GM23338 (cell line): Measurements from ENCODE around the gene ZSWIM5. TPM values are rescaled to one million over a fixed set of nuclear protein-coding genes. Genes with fewer than 3 reads are reported as not detected.

Source experiments
- ATAC-seq: fragments of 200-7000 bp; cut with Tn5 transposase; 3 replicates; pipeline ENCODE4 v1.9.1; 2020
- DNase-seq: peaks from one replicate; pipeline ENCODE4 v3.0.0-alpha.2; 2015; ENCODE audit warnings: low spot score
- H2AFZ ChIP-seq: fragments of 200-600 bp; sonication (generic); 2 replicates; pipeline ENCODE4 v1.8.0; 2016; ENCODE audit warnings: antibody characterized with exemption, mild to moderate bottlenecking, moderate library complexity
- H3F3A ChIP-seq: fragments of 200-600 bp; sonication (generic); replicated peaks from 2 replicates; pipeline ENCODE4 v1.8.0; 2017; ENCODE audit warnings: antibody characterized with exemption, mixed run types, low read depth
- H3K27ac ChIP-seq: fragments of 200-600 bp; sonication (generic); 2 replicates; pipeline ENCODE4 v1.6.1; 2016; ENCODE audit warnings: low read depth
- H3K27me3 ChIP-seq: fragments of 200-600 bp; sonication (generic); 2 replicates; pipeline ENCODE4 v1.8.0; 2016; ENCODE audit warnings: mild to moderate bottlenecking, mixed run types, moderate library complexity; ENCODE audit not compliant: insufficient read depth
- H3K36me3 ChIP-seq: fragments of 200-600 bp; sonication (generic); 2 replicates; pipeline ENCODE4 v1.8.0; 2016; ENCODE audit warnings: mild to moderate bottlenecking; ENCODE audit not compliant: insufficient read depth
- H3K4me1 ChIP-seq: fragments of 200-600 bp; sonication (generic); 2 replicates; pipeline ENCODE4 v1.8.0; 2016; ENCODE audit warnings: mild to moderate bottlenecking, moderate library complexity; ENCODE audit not compliant: insufficient read depth
- H3K4me2 ChIP-seq: fragments of 200-600 bp; sonication (generic); 2 replicates; pipeline ENCODE4 v1.7.1; 2017; ENCODE audit warnings: mixed run types
- H3K4me3 ChIP-seq: fragments of 200-600 bp; sonication (generic); 2 replicates; pipeline ENCODE4 v1.6.1; 2016; ENCODE audit warnings: mixed run types
- H3K79me2 ChIP-seq: fragments of 200-600 bp; sonication (generic); replicated peaks from 2 replicates; pipeline ENCODE4 v1.8.0; 2017; ENCODE audit warnings: mild to moderate bottlenecking; ENCODE audit not compliant: insufficient read depth
- H3K9me2 ChIP-seq: fragments of 200-600 bp; sonication (generic); 2 replicates; pipeline ENCODE4 v1.8.0; 2017; ENCODE audit not compliant: insufficient read depth
- H4K20me1 ChIP-seq: fragments of 200-600 bp; sonication (generic); replicated peaks from 2 replicates; pipeline ENCODE4 v1.8.0; 2017; ENCODE audit warnings: mild to moderate bottlenecking; ENCODE audit not compliant: insufficient read depth
- H3K27ac Mint-ChIP-seq: 2 replicates; pipeline ENCODE4 v1.8.0; 2020; ENCODE audit warnings: inconsistent platforms, mild to moderate bottlenecking, moderate library complexity, mixed read lengths
- H3K27me3 Mint-ChIP-seq: 3 replicates; pipeline ENCODE4 v1.8.0; 2022; ENCODE audit warnings: low read depth, mild to moderate bottlenecking, moderate library complexity, mixed read lengths, inconsistent platforms; ENCODE audit not compliant: insufficient read depth, poor library complexity
- H3K36me3 Mint-ChIP-seq: 3 replicates; pipeline ENCODE4 v1.8.0; 2021; ENCODE audit warnings: low read depth, mild to moderate bottlenecking, inconsistent platforms, moderate library complexity, mixed read lengths
- H3K4me1 Mint-ChIP-seq: 3 replicates; pipeline ENCODE4 v1.8.0; 2020; ENCODE audit warnings: mild to moderate bottlenecking, inconsistent platforms, mixed read lengths
- H3K4me3 Mint-ChIP-seq: 3 replicates; pipeline ENCODE4 v1.8.0; 2021; ENCODE audit warnings: moderate library complexity, mild to moderate bottlenecking, inconsistent platforms, mixed read lengths
- H3K9me3 Mint-ChIP-seq: 3 replicates; pipeline ENCODE4 v1.8.0; 2020; ENCODE audit warnings: moderate library complexity, mild to moderate bottlenecking, inconsistent platforms, mixed read lengths
- CREB1 ChIP-seq: fragments of 250-450 bp; sonication (Bioruptor Pico); IDR thresholded peaks from 2 replicates; pipeline ENCODE4 v1.5.0; 2020; ENCODE audit warnings: low read depth, mild to moderate bottlenecking, moderate library complexity
- EZH2 ChIP-seq: fragments of 200-600 bp; sonication (generic); IDR thresholded peaks from one replicate; pipeline ENCODE4 v1.8.0; 2017; ENCODE audit warnings: antibody characterized with exemption, mild to moderate bottlenecking, low read depth; ENCODE audit not compliant: unreplicated experiment
- EZH2phosphoT487 ChIP-seq: fragments of 200-600 bp; sonication (generic); IDR thresholded peaks from one replicate; pipeline ENCODE4 v1.8.1; 2018; ENCODE audit warnings: antibody characterized with exemption; ENCODE audit not compliant: unreplicated experiment
- JUNB ChIP-seq: IDR thresholded peaks from one replicate; pipeline ENCODE4 v1.6.1; 2016; ENCODE audit warnings: antibody characterized with exemption; ENCODE audit not compliant: unreplicated experiment
- NANOG ChIP-seq: IDR thresholded peaks from 2 replicates; pipeline ENCODE4 v1.6.1; 2016; ENCODE audit warnings: antibody characterized with exemption, borderline replicate concordance
- POLR2AphosphoS5 ChIP-seq: IDR thresholded peaks from 2 replicates; pipeline ENCODE4 v1.6.1; 2016; ENCODE audit warnings: antibody characterized with exemption, low read depth
- STAT1 ChIP-seq: IDR thresholded peaks from one replicate; pipeline ENCODE4 v1.6.1; 2016; ENCODE audit warnings: antibody characterized with exemption; ENCODE audit not compliant: unreplicated experiment
- ZNF114 ChIP-seq: fragments of 250-450 bp; sonication (Bioruptor Pico); IDR thresholded peaks from 2 replicates; pipeline ENCODE4 v1.5.0; 2020; ENCODE audit warnings: mild to moderate bottlenecking, moderate library complexity
- polyA plus RNA-seq: library from polyadenylated mRNA; unstranded; fragments of >200 nt; fragmentation: Nextera tagmentation; extraction: Ambion mirVana; gene quantifications from 2 replicates; pipeline ENCODE4 v1.2.1, GENCODE V29; 2016
- total RNA-seq: library from RNA; depleted of rRNA; stranded (reverse); fragments of >200 nt; shearing (Covaris generic); gene quantifications from 2 replicates; pipeline ENCODE4 v1.2.3, GENCODE V29; 2014
- TF ChIP-seq, protein P1 (sequence below), 2 experiments: fragments of 200-600 bp in 1 of 2; sonication (generic) in 1 of 2; conservative IDR thresholded peaks; 2 replicates each; pipeline versions ENCODE4 v1.5.1 to v1.6.1; 2016 to 2017; ENCODE audit warnings: antibody characterized with exemption in 2 of 2, low read depth in 2 of 2, mild to moderate bottlenecking in 2 of 2, moderate library complexity in 1 of 2
- TF ChIP-seq, protein P2 (sequence below): IDR thresholded peaks from one replicate; pipeline ENCODE4 v1.6.1; 2018; ENCODE audit warnings: antibody characterized with exemption; ENCODE audit not compliant: unreplicated experiment
- TF ChIP-seq, protein P3 (sequence below): fragments of 250-450 bp; sonication (Bioruptor Pico); IDR thresholded peaks from 2 replicates; pipeline ENCODE4 v1.5.0; 2020; ENCODE audit warnings: mild to moderate bottlenecking, moderate library complexity

ZSWIM5 gene
- total and polyA plus RNA-seq, 2 experiments from 2014 or later, result 0.65 to 3.6 TPM

DNA sequence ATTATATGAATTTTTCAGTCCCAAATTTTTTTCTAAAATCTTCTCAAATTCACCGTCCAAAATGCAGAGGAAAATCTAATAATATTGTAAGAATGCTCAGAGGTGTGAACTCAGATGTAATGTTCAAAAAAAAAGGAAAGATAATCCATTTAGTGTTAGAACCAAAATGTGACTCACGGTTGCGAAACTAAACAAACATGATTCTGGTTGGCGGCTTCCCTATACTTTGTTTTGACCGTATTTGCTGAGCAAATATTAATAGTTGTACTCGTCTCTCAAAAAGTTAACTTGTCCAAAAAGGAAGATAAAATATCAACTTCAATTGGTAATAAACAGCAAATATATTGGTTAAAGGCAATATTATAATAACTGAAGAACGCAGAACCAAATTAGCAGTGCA, 34.4 kb downstream of the ZSWIM5 start (continued):
- TF ChIP-seq NANOG (no peak), ZNF114 (CRISPR knock-in tag) (no peak), JUNB (no peak), STAT1 (no peak), EZH2 (no peak)
- TF ChIP-seq, protein P1, sequence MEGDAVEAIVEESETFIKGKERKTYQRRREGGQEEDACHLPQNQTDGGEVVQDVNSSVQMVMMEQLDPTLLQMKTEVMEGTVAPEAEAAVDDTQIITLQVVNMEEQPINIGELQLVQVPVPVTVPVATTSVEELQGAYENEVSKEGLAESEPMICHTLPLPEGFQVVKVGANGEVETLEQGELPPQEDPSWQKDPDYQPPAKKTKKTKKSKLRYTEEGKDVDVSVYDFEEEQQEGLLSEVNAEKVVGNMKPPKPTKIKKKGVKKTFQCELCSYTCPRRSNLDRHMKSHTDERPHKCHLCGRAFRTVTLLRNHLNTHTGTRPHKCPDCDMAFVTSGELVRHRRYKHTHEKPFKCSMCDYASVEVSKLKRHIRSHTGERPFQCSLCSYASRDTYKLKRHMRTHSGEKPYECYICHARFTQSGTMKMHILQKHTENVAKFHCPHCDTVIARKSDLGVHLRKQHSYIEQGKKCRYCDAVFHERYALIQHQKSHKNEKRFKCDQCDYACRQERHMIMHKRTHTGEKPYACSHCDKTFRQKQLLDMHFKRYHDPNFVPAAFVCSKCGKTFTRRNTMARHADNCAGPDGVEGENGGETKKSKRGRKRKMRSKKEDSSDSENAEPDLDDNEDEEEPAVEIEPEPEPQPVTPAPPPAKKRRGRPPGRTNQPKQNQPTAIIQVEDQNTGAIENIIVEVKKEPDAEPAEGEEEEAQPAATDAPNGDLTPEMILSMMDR (conservative IDR thresholded peaks at IDR 0.05; ENCODE audit: low read depth in 2 of 2), result no peak

DNA sequence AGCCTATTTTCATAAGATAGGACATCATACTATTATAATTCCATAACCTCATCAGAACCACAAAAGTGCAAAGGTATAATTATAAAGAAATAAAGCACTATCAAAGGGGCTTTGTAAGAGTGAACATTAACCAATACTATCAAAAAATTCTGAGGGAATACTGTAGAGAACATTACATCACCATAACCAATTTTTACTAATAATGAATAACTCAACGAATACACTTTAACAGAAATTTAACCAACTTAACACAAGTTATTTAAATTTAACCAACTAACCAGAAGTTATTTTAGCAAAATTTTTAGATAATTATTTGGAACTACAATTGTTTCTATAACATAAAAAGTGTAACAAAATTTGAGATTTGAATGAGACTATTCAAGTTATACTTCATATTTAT, 34.8 kb downstream of the ZSWIM5 start:
- Histone ChIP-seq H3K4me3 (no peak overlapping the region), H3K27ac (no peak overlapping the region), H4K20me1 (no peaks in the 10 kb centered on the region), H3F3A (no peaks in the 10 kb centered on the region), H3K27me3 (no peaks in the 10 kb centered on the region), H3K9me2 (no peaks in the 10 kb centered on the region), H2AFZ (no peak overlapping the region), H3K4me1 (no peaks in the 10 kb centered on the region), H3K36me3 (no peaks in the 10 kb centered on the region), H3K4me2 (no peak overlapping the region), H3K79me2 (no peaks in the 10 kb centered on the region)
- Mint-ChIP-seq H3K4me1 (no peaks in the 10 kb centered on the region), H3K36me3 (no peaks in the 10 kb centered on the region), H3K4me3 (no peak overlapping the region), H3K27ac (no peak overlapping the region), H3K9me3 (peaks cover 2% of the 10 kb centered on the region; the same call in 1 of the 3 replicates), H3K27me3 (no peaks in the 10 kb centered on the region)
- ATAC-seq, result no peak
- no peak for DNase-seq
- TF ChIP-seq, protein P2, sequence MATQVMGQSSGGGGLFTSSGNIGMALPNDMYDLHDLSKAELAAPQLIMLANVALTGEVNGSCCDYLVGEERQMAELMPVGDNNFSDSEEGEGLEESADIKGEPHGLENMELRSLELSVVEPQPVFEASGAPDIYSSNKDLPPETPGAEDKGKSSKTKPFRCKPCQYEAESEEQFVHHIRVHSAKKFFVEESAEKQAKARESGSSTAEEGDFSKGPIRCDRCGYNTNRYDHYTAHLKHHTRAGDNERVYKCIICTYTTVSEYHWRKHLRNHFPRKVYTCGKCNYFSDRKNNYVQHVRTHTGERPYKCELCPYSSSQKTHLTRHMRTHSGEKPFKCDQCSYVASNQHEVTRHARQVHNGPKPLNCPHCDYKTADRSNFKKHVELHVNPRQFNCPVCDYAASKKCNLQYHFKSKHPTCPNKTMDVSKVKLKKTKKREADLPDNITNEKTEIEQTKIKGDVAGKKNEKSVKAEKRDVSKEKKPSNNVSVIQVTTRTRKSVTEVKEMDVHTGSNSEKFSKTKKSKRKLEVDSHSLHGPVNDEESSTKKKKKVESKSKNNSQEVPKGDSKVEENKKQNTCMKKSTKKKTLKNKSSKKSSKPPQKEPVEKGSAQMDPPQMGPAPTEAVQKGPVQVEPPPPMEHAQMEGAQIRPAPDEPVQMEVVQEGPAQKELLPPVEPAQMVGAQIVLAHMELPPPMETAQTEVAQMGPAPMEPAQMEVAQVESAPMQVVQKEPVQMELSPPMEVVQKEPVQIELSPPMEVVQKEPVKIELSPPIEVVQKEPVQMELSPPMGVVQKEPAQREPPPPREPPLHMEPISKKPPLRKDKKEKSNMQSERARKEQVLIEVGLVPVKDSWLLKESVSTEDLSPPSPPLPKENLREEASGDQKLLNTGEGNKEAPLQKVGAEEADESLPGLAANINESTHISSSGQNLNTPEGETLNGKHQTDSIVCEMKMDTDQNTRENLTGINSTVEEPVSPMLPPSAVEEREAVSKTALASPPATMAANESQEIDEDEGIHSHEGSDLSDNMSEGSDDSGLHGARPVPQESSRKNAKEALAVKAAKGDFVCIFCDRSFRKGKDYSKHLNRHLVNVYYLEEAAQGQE, result no peak
- TF ChIP-seq NANOG, result no peak
- TF ChIP-seq, protein P3, sequence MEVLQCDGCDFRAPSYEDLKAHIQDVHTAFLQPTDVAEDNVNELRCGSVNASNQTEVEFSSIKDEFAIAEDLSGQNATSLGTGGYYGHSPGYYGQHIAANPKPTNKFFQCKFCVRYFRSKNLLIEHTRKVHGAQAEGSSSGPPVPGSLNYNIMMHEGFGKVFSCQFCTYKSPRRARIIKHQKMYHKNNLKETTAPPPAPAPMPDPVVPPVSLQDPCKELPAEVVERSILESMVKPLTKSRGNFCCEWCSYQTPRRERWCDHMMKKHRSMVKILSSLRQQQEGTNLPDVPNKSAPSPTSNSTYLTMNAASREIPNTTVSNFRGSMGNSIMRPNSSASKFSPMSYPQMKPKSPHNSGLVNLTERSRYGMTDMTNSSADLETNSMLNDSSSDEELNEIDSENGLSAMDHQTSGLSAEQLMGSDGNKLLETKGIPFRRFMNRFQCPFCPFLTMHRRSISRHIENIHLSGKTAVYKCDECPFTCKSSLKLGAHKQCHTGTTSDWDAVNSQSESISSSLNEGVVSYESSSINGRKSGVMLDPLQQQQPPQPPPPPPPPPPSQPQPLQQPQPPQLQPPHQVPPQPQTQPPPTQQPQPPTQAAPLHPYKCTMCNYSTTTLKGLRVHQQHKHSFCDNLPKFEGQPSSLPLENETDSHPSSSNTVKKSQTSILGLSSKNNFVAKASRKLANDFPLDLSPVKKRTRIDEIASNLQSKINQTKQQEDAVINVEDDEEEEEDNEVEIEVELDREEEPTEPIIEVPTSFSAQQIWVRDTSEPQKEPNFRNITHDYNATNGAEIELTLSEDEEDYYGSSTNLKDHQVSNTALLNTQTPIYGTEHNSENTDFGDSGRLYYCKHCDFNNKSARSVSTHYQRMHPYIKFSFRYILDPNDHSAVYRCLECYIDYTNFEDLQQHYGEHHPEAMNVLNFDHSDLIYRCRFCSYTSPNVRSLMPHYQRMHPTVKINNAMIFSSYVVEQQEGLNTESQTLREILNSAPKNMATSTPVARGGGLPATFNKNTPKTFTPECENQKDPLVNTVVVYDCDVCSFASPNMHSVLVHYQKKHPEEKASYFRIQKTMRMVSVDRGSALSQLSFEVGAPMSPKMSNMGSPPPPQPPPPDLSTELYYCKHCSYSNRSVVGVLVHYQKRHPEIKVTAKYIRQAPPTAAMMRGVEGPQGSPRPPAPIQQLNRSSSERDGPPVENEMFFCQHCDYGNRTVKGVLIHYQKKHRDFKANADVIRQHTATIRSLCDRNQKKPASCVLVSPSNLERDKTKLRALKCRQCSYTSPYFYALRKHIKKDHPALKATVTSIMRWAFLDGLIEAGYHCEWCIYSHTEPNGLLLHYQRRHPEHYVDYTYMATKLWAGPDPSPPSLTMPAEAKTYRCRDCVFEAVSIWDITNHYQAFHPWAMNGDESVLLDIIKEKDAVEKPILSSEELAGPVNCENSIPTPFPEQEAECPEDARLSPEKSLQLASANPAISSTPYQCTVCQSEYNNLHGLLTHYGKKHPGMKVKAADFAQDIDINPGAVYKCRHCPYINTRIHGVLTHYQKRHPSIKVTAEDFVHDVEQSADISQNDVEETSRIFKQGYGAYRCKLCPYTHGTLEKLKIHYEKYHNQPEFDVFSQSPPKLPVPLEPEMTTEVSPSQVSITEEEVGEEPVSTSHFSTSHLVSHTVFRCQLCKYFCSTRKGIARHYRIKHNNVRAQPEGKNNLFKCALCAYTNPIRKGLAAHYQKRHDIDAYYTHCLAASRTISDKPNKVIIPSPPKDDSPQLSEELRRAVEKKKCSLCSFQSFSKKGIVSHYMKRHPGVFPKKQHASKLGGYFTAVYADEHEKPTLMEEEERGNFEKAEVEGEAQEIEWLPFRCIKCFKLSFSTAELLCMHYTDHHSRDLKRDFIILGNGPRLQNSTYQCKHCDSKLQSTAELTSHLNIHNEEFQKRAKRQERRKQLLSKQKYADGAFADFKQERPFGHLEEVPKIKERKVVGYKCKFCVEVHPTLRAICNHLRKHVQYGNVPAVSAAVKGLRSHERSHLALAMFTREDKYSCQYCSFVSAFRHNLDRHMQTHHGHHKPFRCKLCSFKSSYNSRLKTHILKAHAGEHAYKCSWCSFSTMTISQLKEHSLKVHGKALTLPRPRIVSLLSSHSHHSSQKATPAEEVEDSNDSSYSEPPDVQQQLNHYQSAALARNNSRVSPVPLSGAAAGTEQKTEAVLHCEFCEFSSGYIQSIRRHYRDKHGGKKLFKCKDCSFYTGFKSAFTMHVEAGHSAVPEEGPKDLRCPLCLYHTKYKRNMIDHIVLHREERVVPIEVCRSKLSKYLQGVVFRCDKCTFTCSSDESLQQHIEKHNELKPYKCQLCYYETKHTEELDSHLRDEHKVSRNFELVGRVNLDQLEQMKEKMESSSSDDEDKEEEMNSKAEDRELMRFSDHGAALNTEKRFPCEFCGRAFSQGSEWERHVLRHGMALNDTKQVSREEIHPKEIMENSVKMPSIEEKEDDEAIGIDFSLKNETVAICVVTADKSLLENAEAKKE (CRISPR knock-in tag), result no peak
- no peak for TF ChIP-seq EZH2phosphoT487
- TF ChIP-seq CREB1 (CRISPR knock-in tag), result no peak
- TF ChIP-seq ZNF114 (CRISPR knock-in tag), result no peak
- TF ChIP-seq EZH2, result no peak
- no peak for TF ChIP-seq POLR2AphosphoS5
